Mucosa of rectum (tissue), 2 donors: ENCODE results near the gene RALGPS2.

ENCODE experiments used
- H3K27ac ChIP-seq, 2 donors: one replicate each; pipeline ENCODE4 v1.7.0; 2013; ENCODE audit warnings: inconsistent platforms in 2 of 2, low read depth in 2 of 2, low read length in 2 of 2
- H3K27me3 ChIP-seq, 2 donors: one replicate each; pipeline ENCODE4 v1.7.0; 2013; ENCODE audit warnings: low read length in 2 of 2; ENCODE audit not compliant: control insufficient read depth in 2 of 2, insufficient read depth in 2 of 2
- H3K36me3 ChIP-seq, 2 donors: one replicate each; pipeline ENCODE4 v1.7.0; 2013; ENCODE audit warnings: low read length in 2 of 2; ENCODE audit not compliant: control insufficient read depth in 2 of 2, insufficient read depth in 2 of 2
- H3K4me1 ChIP-seq, 2 donors: one replicate each; pipeline ENCODE4 v1.7.0; 2013; ENCODE audit warnings: low read length in 2 of 2, mild to moderate bottlenecking in 1 of 2; ENCODE audit not compliant: control insufficient read depth in 2 of 2, insufficient read depth in 2 of 2
- H3K4me3 ChIP-seq, 2 donors: one replicate each; pipeline ENCODE4 v1.7.0; 2013; ENCODE audit warnings: low read length in 2 of 2
- H3K9ac ChIP-seq, 2 donors: one replicate each; pipeline ENCODE4 v1.7.0; 2013; ENCODE audit warnings: low read length in 2 of 2, low read depth in 1 of 2, mild to moderate bottlenecking in 1 of 2
- H3K9me3 ChIP-seq, 2 donors: one replicate each; pipeline ENCODE4 v1.7.0; 2013; ENCODE audit warnings: low read length in 2 of 2; ENCODE audit not compliant: control insufficient read depth in 2 of 2
- donor health status: healthy.
- donor health status: Normal muscosa, but diverticular disease.

Gene RALGPS2

GRCh38 chr1:178962853-178963711 lies 238.0 kb downstream of the RALGPS2 start:
- no peak overlapping the region for H3K27ac ChIP-seq
- H3K4me1 ChIP-seq: no peaks in the 10 kb centered on the region
- H3K9me3 ChIP-seq: no peaks in the 10 kb centered on the region
- no peaks in the 10 kb centered on the region for H3K27me3 ChIP-seq
- H3K36me3 ChIP-seq: no peaks in the 10 kb centered on the region
- H3K9ac ChIP-seq: no peak overlapping the region
- no peak overlapping the region for H3K4me3 ChIP-seq

- Histone ChIP-seq H3K27me3 (no peaks in the 10 kb centered on the region), H3K27ac (no peak overlapping the region), H3K9ac (no peak overlapping the region), H3K4me1 (no peaks in the 10 kb centered on the region), H3K4me3 (no peak overlapping the region), H3K9me3 (no peaks in the 10 kb centered on the region), H3K36me3 (no peaks in the 10 kb centered on the region)
Measured at GRCh38 chr1:178964469-178965330, 239.7 kb downstream of the RALGPS2 start.

GRCh38 chr1:178966312-178966711 lies 241.3 kb downstream of the RALGPS2 start:
- no peaks in the 10 kb centered on the region for H3K36me3 ChIP-seq
- no peak overlapping the region for H3K27ac ChIP-seq
- no peaks in the 10 kb centered on the region for H3K4me1 ChIP-seq
- H3K4me3 ChIP-seq: no peak overlapping the region
- H3K9ac ChIP-seq: no peak overlapping the region
- no peaks in the 10 kb centered on the region for H3K27me3 ChIP-seq
- no peaks in the 10 kb centered on the region for H3K9me3 ChIP-seq

- no peaks in the 10 kb centered on the region for H3K36me3 ChIP-seq
- H3K27ac ChIP-seq: no peak overlapping the region
- no peaks in the 10 kb centered on the region for H3K4me1 ChIP-seq
- H3K4me3 ChIP-seq: no peak overlapping the region
- no peaks in the 10 kb centered on the region for H3K9me3 ChIP-seq
- no peaks in the 10 kb centered on the region for H3K27me3 ChIP-seq
- no peak overlapping the region for H3K9ac ChIP-seq
Measured at GRCh38 chr1:178969226-178969987, 244.4 kb downstream of the RALGPS2 start.

- Histone ChIP-seq H3K9me3 (no peaks in the 10 kb centered on the region), H3K4me3 (no peak overlapping the region), H3K4me1 (no peaks in the 10 kb centered on the region), H3K27ac (no peak overlapping the region), H3K36me3 (no peaks in the 10 kb centered on the region), H3K27me3 (no peaks in the 10 kb centered on the region), H3K9ac (no peak overlapping the region)
Measured at GRCh38 chr1:178970184-178970583, 245.1 kb downstream of the RALGPS2 start.
